H1 (cell line): ENCODE measurements around the gene QPCT. TPM values are rescaled to one million over a fixed set of nuclear protein-coding genes. Genes with fewer than 3 reads are reported as not detected.

Source experiments
- CTCF ChIA-PET: fragments of 300-600 bp; sonication (Branson Sonifier 250); formaldehyde crosslinking; loops from one replicate; lab custom pipeline; 2021; ENCODE audit not compliant: partially characterized antibody; lab: Charles Lee
- POLR2A ChIA-PET: fragments of 300-600 bp; sonication (Branson Sonifier 250); formaldehyde crosslinking; loops from one replicate; lab custom pipeline; 2021; ENCODE audit warnings: inconsistent platforms; ENCODE audit not compliant: partially characterized antibody; lab: Charles Lee
- DNase-seq, 2 experiments: peaks; one replicate each; pipeline versions ENCODE4 v3.0.0 to v3.0.0-alpha.2; 2010 to 2022; ENCODE audit warnings: low spot score in 2 of 2, low read depth in 1 of 2, mixed read lengths in 1 of 2
- FAIRE-seq: peaks from 2 replicates; lab custom pipeline; 2011; peaks lifted over from hg19 to GRCh38; lab: Jason Lieb, UNC
- H2AFZ ChIP-seq: 2 replicates; pipeline ENCODE4 v1.8.1; 2012; ENCODE audit warnings: low read length, inconsistent platforms
- H2AK5ac ChIP-seq: 2 replicates; pipeline ENCODE4 v1.6.1; 2013; ENCODE audit warnings: low read depth, low read length
- H2BK120ac ChIP-seq: replicated peaks from 2 replicates; pipeline ENCODE3; 2013; ENCODE audit warnings: low read depth, low read length, inconsistent platforms
- H2BK12ac ChIP-seq: 2 replicates; pipeline ENCODE4 v1.6.1; 2013; ENCODE audit warnings: low read depth, low read length
- H2BK15ac ChIP-seq: 2 replicates; pipeline ENCODE4 v1.6.1; 2013; ENCODE audit warnings: low read length
- H2BK20ac ChIP-seq: 2 replicates; pipeline ENCODE4 v1.6.1; 2013; ENCODE audit warnings: low read length
- H2BK5ac ChIP-seq: 2 replicates; pipeline ENCODE4 v1.6.1; 2013; ENCODE audit warnings: low read depth, low read length
- H3K14ac ChIP-seq: 2 replicates; pipeline ENCODE4 v1.6.1; 2013; ENCODE audit warnings: inconsistent platforms; ENCODE audit not compliant: insufficient read length
- H3K18ac ChIP-seq: 2 replicates; pipeline ENCODE4 v1.6.1; 2013; ENCODE audit warnings: low read length; ENCODE audit errors: extremely low read depth
- H3K23ac ChIP-seq: 2 replicates; pipeline ENCODE4 v1.6.1; 2013; ENCODE audit warnings: inconsistent platforms; ENCODE audit not compliant: insufficient read length
- H3K23me2 ChIP-seq: 2 replicates; pipeline ENCODE4 v1.6.1; 2013; ENCODE audit warnings: low read depth, low read length
- H3K27ac ChIP-seq: 2 replicates; pipeline ENCODE4 v1.6.1; 2011; ENCODE audit warnings: low read depth, low read length, inconsistent platforms
- H3K27me3 ChIP-seq, 4 experiments: replicated peaks in 1 of 4; 1 replicate in 1 of 4; 2 replicates in 3 of 4; pipeline versions ENCODE4 v1.6.1 to v1.8.1; 2011 to 2013; ENCODE audit warnings: low read length in 3 of 4, mild to moderate bottlenecking in 3 of 4, inconsistent platforms in 2 of 4, mixed read lengths in 2 of 4, moderate library complexity in 1 of 4; ENCODE audit not compliant: control insufficient read depth in 3 of 4, insufficient read depth in 3 of 4; ENCODE audit errors: extremely low read depth in 1 of 4
- H3K36me3 ChIP-seq, 4 experiments: 2 replicates each; pipeline versions ENCODE4 v1.6.1 to v1.8.1; 2011 to 2013; ENCODE audit warnings: mild to moderate bottlenecking in 4 of 4, low read length in 3 of 4, moderate library complexity in 2 of 4, control low read depth in 1 of 4, inconsistent platforms in 1 of 4; ENCODE audit not compliant: insufficient read depth in 4 of 4, control insufficient read depth in 2 of 4
- H3K4ac ChIP-seq: replicated peaks from 2 replicates; pipeline ENCODE3; 2013; ENCODE audit warnings: low read length, low read depth, mixed read lengths, inconsistent platforms; ENCODE audit not compliant: insufficient read length
- H3K4me1 ChIP-seq, 4 experiments: replicated peaks in 1 of 4; 1 replicate in 1 of 4; 2 replicates in 3 of 4; pipeline versions ENCODE4 v1.6.1 to v1.8.1; 2011 to 2013; ENCODE audit warnings: low read length in 3 of 4, inconsistent platforms in 2 of 4, mixed read lengths in 1 of 4; ENCODE audit not compliant: insufficient read depth in 4 of 4, control insufficient read depth in 3 of 4
- H3K4me2 ChIP-seq, 2 experiments: 2 replicates each; pipeline versions ENCODE4 v1.6.1 to v1.8.1; 2011 to 2013; ENCODE audit warnings: low read depth in 2 of 2, low read length in 2 of 2, control low read depth in 1 of 2, inconsistent platforms in 1 of 2, mild to moderate bottlenecking in 1 of 2; ENCODE audit not compliant: insufficient read depth in 1 of 2
- H3K4me3 ChIP-seq, 4 experiments: fragments of 200-600, 300-600 bp in 1 of 4; sonication (generic), shearing (Covaris generic), sonication (Bioruptor Twin) in 1 of 4; 2 replicates each; pipeline versions ENCODE4 v1.5.1 to v1.8.1; 2011 to 2016; ENCODE audit warnings: low read length in 4 of 4, low read depth in 3 of 4, control low read depth in 2 of 4, inconsistent platforms in 2 of 4, mild to moderate bottlenecking in 2 of 4, mixed read lengths in 1 of 4, moderate library complexity in 1 of 4; ENCODE audit not compliant: insufficient read depth in 2 of 4; ENCODE audit errors: extremely low read depth in 1 of 4
- H3K56ac ChIP-seq: replicated peaks from 2 replicates; pipeline ENCODE3; 2013; ENCODE audit warnings: low read depth, mild to moderate bottlenecking, mixed read lengths, low read length, inconsistent platforms; ENCODE audit not compliant: insufficient read length
- H3K79me1 ChIP-seq: 2 replicates; pipeline ENCODE4 v1.6.1; 2013; ENCODE audit warnings: low read depth, low read length, control low read depth
- H3K79me2 ChIP-seq, 2 experiments: 2 replicates each; pipeline versions ENCODE4 v1.6.1 to v1.8.1; 2012 to 2013; ENCODE audit warnings: low read length in 2 of 2, mild to moderate bottlenecking in 2 of 2, inconsistent platforms in 1 of 2; ENCODE audit not compliant: insufficient read depth in 2 of 2, control insufficient read depth in 1 of 2
- H3K9ac ChIP-seq, 4 experiments: replicated peaks in 1 of 4; 1 replicate in 1 of 4; 2 replicates in 3 of 4; pipeline versions ENCODE4 v1.6.1 to v1.8.1; 2011 to 2013; ENCODE audit warnings: low read depth in 3 of 4, low read length in 3 of 4, control low read depth in 2 of 4, mild to moderate bottlenecking in 2 of 4, moderate library complexity in 2 of 4, inconsistent platforms in 1 of 4; ENCODE audit errors: extremely low read depth in 1 of 4
- H3K9me3 ChIP-seq, 2 experiments: 2 replicates each; pipeline versions ENCODE4 v1.6.1 to v1.8.1; 2012 to 2013; ENCODE audit warnings: mild to moderate bottlenecking in 2 of 2, moderate library complexity in 2 of 2, control low read depth in 1 of 2, inconsistent platforms in 1 of 2, low read depth in 1 of 2, low read length in 1 of 2, mixed read lengths in 1 of 2; ENCODE audit not compliant: insufficient read depth in 2 of 2
- H4K20me1 ChIP-seq, 2 experiments: replicated peaks in 1 of 2; 2 replicates each; pipeline versions ENCODE3 to v1.8.1; 2011 to 2013; ENCODE audit warnings: inconsistent platforms in 2 of 2, low read length in 2 of 2, mild to moderate bottlenecking in 1 of 2; ENCODE audit not compliant: insufficient read depth in 2 of 2, control insufficient read depth in 1 of 2
- H4K5ac ChIP-seq: 2 replicates; pipeline ENCODE4 v1.6.1; 2013; ENCODE audit warnings: low read length, low read depth, mixed read lengths, inconsistent platforms; ENCODE audit not compliant: insufficient read length
- H4K8ac ChIP-seq: 2 replicates; pipeline ENCODE4 v1.8.0; 2013; ENCODE audit warnings: mild to moderate bottlenecking, moderate library complexity, low read length, inconsistent platforms; ENCODE audit not compliant: insufficient read depth; ENCODE audit errors: extremely low read depth
- H4K91ac ChIP-seq: replicated peaks from 2 replicates; pipeline ENCODE3; 2013; ENCODE audit warnings: low read length, mixed read lengths, inconsistent platforms; ENCODE audit not compliant: insufficient read length
- GABPA ChIP-seq: IDR thresholded peaks from 2 replicates; pipeline ENCODE4 v1.6.1; 2011; ENCODE audit warnings: mild to moderate bottlenecking, low read length, moderate library complexity, borderline replicate concordance; ENCODE audit not compliant: insufficient read depth
- HDAC2 ChIP-seq, 2 experiments: fragments of 300-600 bp in 1 of 2; sonication (generic) in 1 of 2; IDR thresholded peaks; 2 replicates each; pipeline ENCODE4 v1.6.1; 2011 to 2012; ENCODE audit warnings: low read depth in 2 of 2, low read length in 2 of 2, mild to moderate bottlenecking in 2 of 2, moderate library complexity in 2 of 2, borderline replicate concordance in 1 of 2, inconsistent platforms in 1 of 2
- SAP30 ChIP-seq: fragments of 300-600 bp; sonication (generic); IDR thresholded peaks from 2 replicates; pipeline ENCODE4 v1.7.1; 2012; ENCODE audit warnings: low read length, moderate library complexity, mild to moderate bottlenecking, inconsistent platforms; ENCODE audit not compliant: insufficient read depth, insufficient replicate concordance
- WGBS, 2 experiments: shearing (Covaris generic) in 1 of 2; methylation state at CpG; one replicate each; pipeline versions ENCODE4 v1.1.6 to v1.1.7; 2013 to 2015; ENCODE audit warnings: low lambda C conversion rate in 2 of 2, mixed read lengths in 2 of 2, inconsistent platforms in 1 of 2, low coverage in 1 of 2, missing lambda C conversion rate in 1 of 2; ENCODE audit not compliant: insufficient replicate concordance in 2 of 2, insufficient coverage in 1 of 2, insufficient read length in 1 of 2; ENCODE audit errors: extremely low coverage in 1 of 2, missing lambda C conversion rate in 1 of 2; 5-methylcytosine and 5-hydroxymethylcytosine counted together
- polyA plus RNA-seq, 7 experiments: library from polyadenylated mRNA; depleted of rRNA in 3 of 7; stranded (reverse) in 5 of 7; unstranded in 2 of 7; fragments of >200 nt in 5 of 7; fragments of 200-250 nt in 2 of 7; gene quantifications; 1 replicate in 5 of 7; 2 replicates in 1 of 7; 4 replicates in 1 of 7; pipeline versions ENCODE4 v1.2.1 to v1.2.3, GENCODE V29; 2011 to 2013; ENCODE audit warnings: missing spikeins in 2 of 7, mixed read lengths in 2 of 7
- total RNA-seq: library from RNA; stranded (reverse); fragmentation: NEBNext Ultra II Directional; extraction: Animal tissue kit (Norgen Biotek cat#: 25700); gene quantifications from 2 replicates; pipeline ENCODE4 v1.2.1, GENCODE V29; 2021

QPCT gene
- total and polyA plus RNA-seq, 2 of the 8 experiments (the other 6 are each of a cell fraction or from before 2014, with no cell fraction given), result 4.0 to 4.3 TPM

DNA sequence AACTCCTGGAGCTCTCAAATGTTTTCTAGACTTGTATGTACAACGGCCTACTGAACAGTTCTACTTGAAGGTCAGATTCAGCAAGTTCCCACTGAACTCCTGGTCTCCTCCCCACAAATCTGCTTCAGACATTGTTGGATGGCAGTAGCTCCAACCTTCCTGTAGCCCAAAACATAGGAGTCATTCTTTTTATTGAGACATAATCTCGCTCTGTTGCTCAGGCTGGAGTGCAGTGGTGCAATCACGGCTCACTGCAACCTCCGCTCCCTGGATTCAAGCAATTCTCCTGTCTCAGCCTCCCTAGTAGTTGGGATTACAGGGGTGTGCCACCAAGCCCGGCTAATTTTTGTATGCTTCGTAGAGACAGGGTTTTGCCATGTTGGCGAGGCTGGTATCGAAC is 47.3 kb downstream of the QPCT start:
- Histone ChIP-seq H3K9ac (no peak overlapping the region), H3K23me2 (no peaks in the 10 kb centered on the region), H3K18ac (no peak overlapping the region), H3K79me1 (no peaks in the 10 kb centered on the region), H3K79me2 (no peaks in the 10 kb centered on the region), H3K9me3 (no peaks in the 10 kb centered on the region), H4K20me1 (no peaks in the 10 kb centered on the region), H4K8ac (no peak overlapping the region), H3K36me3 (no peaks in the 10 kb centered on the region), H3K4me1 (peaks cover 0 to 11% (median 0%) of the 10 kb centered on the region in 4 experiments; a peak in 4 of 7 replicates), H3K27me3 (no peaks in the 10 kb centered on the region), H2AK5ac (no peak overlapping the region), H4K5ac (no peak overlapping the region), H3K56ac (no peak overlapping the region), H2BK15ac (no peak overlapping the region), H2BK120ac (no peak overlapping the region), H2BK5ac (no peak overlapping the region), H2BK20ac (no peak overlapping the region), H3K14ac (no peak overlapping the region), H3K27ac (no peak overlapping the region), H3K4me2 (no peak overlapping the region), H3K23ac (no peak overlapping the region), H2AFZ (no peak overlapping the region), H3K4me3 (no peak overlapping the region), H2BK12ac (no peak overlapping the region), H3K4ac (no peak overlapping the region), H4K91ac (no peak overlapping the region)
- POLR2A ChIA-PET, result interaction anchor here (1.1 kb wide), 1 partner anchor 277 kb away, joined by 3 read pairs; no protein-coding TSS in a partner anchor
- TF ChIP-seq GABPA (no peak), SAP30 (no peak), HDAC2 (IDR thresholded peaks at IDR 0.05; ENCODE audit: borderline replicate concordance in 1 of 2, low read depth in 2 of 2, low read length in 2 of 2) (no peak)
- DNase-seq, result peak in 1 of 2 experiments; percentile 11
- WGBS, 2 experiments, result 98% methylated on average over 8 of the region's 8 CpGs; no CpG with 5 or more reads in 1 of the 2 experiments
- no peak for FAIRE-seq
- CTCF ChIA-PET, result interaction anchor here (1.1 to 2.2 kb wide), 6 partner anchors 10 to 500 kb away, joined by 4 to 13 read pairs (median 4); no protein-coding TSS in a partner anchor
